GM23338 (cell line): Measurements from ENCODE around the gene RTKN. TPM values are rescaled to one million over a fixed set of nuclear protein-coding genes. Genes with fewer than 3 reads are reported as not detected.

Experiments used
- ATAC-seq: fragments of 200-7000 bp; cut with Tn5 transposase; 3 replicates; pipeline ENCODE4 v1.9.1; 2020
- DNase-seq: peaks from one replicate; pipeline ENCODE4 v3.0.0-alpha.2; 2015; ENCODE audit warnings: low spot score
- H2AFZ ChIP-seq: fragments of 200-600 bp; sonication (generic); 2 replicates; pipeline ENCODE4 v1.8.0; 2016; ENCODE audit warnings: antibody characterized with exemption, mild to moderate bottlenecking, moderate library complexity
- H3F3A ChIP-seq: fragments of 200-600 bp; sonication (generic); replicated peaks from 2 replicates; pipeline ENCODE4 v1.8.0; 2017; ENCODE audit warnings: antibody characterized with exemption, mixed run types, low read depth
- H3K27ac ChIP-seq: fragments of 200-600 bp; sonication (generic); 2 replicates; pipeline ENCODE4 v1.6.1; 2016; ENCODE audit warnings: low read depth
- H3K27me3 ChIP-seq: fragments of 200-600 bp; sonication (generic); 2 replicates; pipeline ENCODE4 v1.8.0; 2016; ENCODE audit warnings: mild to moderate bottlenecking, mixed run types, moderate library complexity; ENCODE audit not compliant: insufficient read depth
- H3K36me3 ChIP-seq: fragments of 200-600 bp; sonication (generic); 2 replicates; pipeline ENCODE4 v1.8.0; 2016; ENCODE audit warnings: mild to moderate bottlenecking; ENCODE audit not compliant: insufficient read depth
- H3K4me1 ChIP-seq: fragments of 200-600 bp; sonication (generic); 2 replicates; pipeline ENCODE4 v1.8.0; 2016; ENCODE audit warnings: mild to moderate bottlenecking, moderate library complexity; ENCODE audit not compliant: insufficient read depth
- H3K4me2 ChIP-seq: fragments of 200-600 bp; sonication (generic); 2 replicates; pipeline ENCODE4 v1.7.1; 2017; ENCODE audit warnings: mixed run types
- H3K4me3 ChIP-seq: fragments of 200-600 bp; sonication (generic); 2 replicates; pipeline ENCODE4 v1.6.1; 2016; ENCODE audit warnings: mixed run types
- H3K79me2 ChIP-seq: fragments of 200-600 bp; sonication (generic); replicated peaks from 2 replicates; pipeline ENCODE4 v1.8.0; 2017; ENCODE audit warnings: mild to moderate bottlenecking; ENCODE audit not compliant: insufficient read depth
- H3K9me2 ChIP-seq: fragments of 200-600 bp; sonication (generic); 2 replicates; pipeline ENCODE4 v1.8.0; 2017; ENCODE audit not compliant: insufficient read depth
- H4K20me1 ChIP-seq: fragments of 200-600 bp; sonication (generic); replicated peaks from 2 replicates; pipeline ENCODE4 v1.8.0; 2017; ENCODE audit warnings: mild to moderate bottlenecking; ENCODE audit not compliant: insufficient read depth
- H3K27ac Mint-ChIP-seq: 2 replicates; pipeline ENCODE4 v1.8.0; 2020; ENCODE audit warnings: inconsistent platforms, mild to moderate bottlenecking, moderate library complexity, mixed read lengths
- H3K27me3 Mint-ChIP-seq: 3 replicates; pipeline ENCODE4 v1.8.0; 2022; ENCODE audit warnings: low read depth, mild to moderate bottlenecking, moderate library complexity, mixed read lengths, inconsistent platforms; ENCODE audit not compliant: insufficient read depth, poor library complexity
- H3K36me3 Mint-ChIP-seq: 3 replicates; pipeline ENCODE4 v1.8.0; 2021; ENCODE audit warnings: low read depth, mild to moderate bottlenecking, inconsistent platforms, moderate library complexity, mixed read lengths
- H3K4me1 Mint-ChIP-seq: 3 replicates; pipeline ENCODE4 v1.8.0; 2020; ENCODE audit warnings: mild to moderate bottlenecking, inconsistent platforms, mixed read lengths
- H3K4me3 Mint-ChIP-seq: 3 replicates; pipeline ENCODE4 v1.8.0; 2021; ENCODE audit warnings: moderate library complexity, mild to moderate bottlenecking, inconsistent platforms, mixed read lengths
- H3K9me3 Mint-ChIP-seq: 3 replicates; pipeline ENCODE4 v1.8.0; 2020; ENCODE audit warnings: moderate library complexity, mild to moderate bottlenecking, inconsistent platforms, mixed read lengths
- CREB1 ChIP-seq: fragments of 250-450 bp; sonication (Bioruptor Pico); IDR thresholded peaks from 2 replicates; pipeline ENCODE4 v1.5.0; 2020; ENCODE audit warnings: low read depth, mild to moderate bottlenecking, moderate library complexity
- CTCF ChIP-seq, 2 experiments: fragments of 200-600 bp in 1 of 2; sonication (generic) in 1 of 2; conservative IDR thresholded peaks; 2 replicates each; pipeline versions ENCODE4 v1.5.1 to v1.6.1; 2016 to 2017; ENCODE audit warnings: antibody characterized with exemption in 2 of 2, low read depth in 2 of 2, mild to moderate bottlenecking in 2 of 2, moderate library complexity in 1 of 2
- ETS1 ChIP-seq: IDR thresholded peaks from 2 replicates; pipeline ENCODE4 v1.6.1; 2016; ENCODE audit warnings: antibody characterized with exemption
- EZH2 ChIP-seq: fragments of 200-600 bp; sonication (generic); IDR thresholded peaks from one replicate; pipeline ENCODE4 v1.8.0; 2017; ENCODE audit warnings: antibody characterized with exemption, mild to moderate bottlenecking, low read depth; ENCODE audit not compliant: unreplicated experiment
- EZH2phosphoT487 ChIP-seq: fragments of 200-600 bp; sonication (generic); IDR thresholded peaks from one replicate; pipeline ENCODE4 v1.8.1; 2018; ENCODE audit warnings: antibody characterized with exemption; ENCODE audit not compliant: unreplicated experiment
- JUNB ChIP-seq: IDR thresholded peaks from one replicate; pipeline ENCODE4 v1.6.1; 2016; ENCODE audit warnings: antibody characterized with exemption; ENCODE audit not compliant: unreplicated experiment
- NANOG ChIP-seq: IDR thresholded peaks from 2 replicates; pipeline ENCODE4 v1.6.1; 2016; ENCODE audit warnings: antibody characterized with exemption, borderline replicate concordance
- POLR2AphosphoS5 ChIP-seq: IDR thresholded peaks from 2 replicates; pipeline ENCODE4 v1.6.1; 2016; ENCODE audit warnings: antibody characterized with exemption, low read depth
- REST ChIP-seq: IDR thresholded peaks from one replicate; pipeline ENCODE4 v1.6.1; 2018; ENCODE audit warnings: antibody characterized with exemption; ENCODE audit not compliant: unreplicated experiment
- STAT1 ChIP-seq: IDR thresholded peaks from one replicate; pipeline ENCODE4 v1.6.1; 2016; ENCODE audit warnings: antibody characterized with exemption; ENCODE audit not compliant: unreplicated experiment
- ZNF114 ChIP-seq: fragments of 250-450 bp; sonication (Bioruptor Pico); IDR thresholded peaks from 2 replicates; pipeline ENCODE4 v1.5.0; 2020; ENCODE audit warnings: mild to moderate bottlenecking, moderate library complexity
- ZNF331 ChIP-seq: fragments of 250-450 bp; sonication (Bioruptor Pico); IDR thresholded peaks from 2 replicates; pipeline ENCODE4 v1.5.0; 2020; ENCODE audit warnings: low read depth, mild to moderate bottlenecking, moderate library complexity
- ZNF462 ChIP-seq: fragments of 250-450 bp; sonication (Bioruptor Pico); IDR thresholded peaks from 2 replicates; pipeline ENCODE4 v1.5.0; 2020; ENCODE audit warnings: mild to moderate bottlenecking, moderate library complexity
- polyA plus RNA-seq: library from polyadenylated mRNA; unstranded; fragments of >200 nt; fragmentation: Nextera tagmentation; extraction: Ambion mirVana; gene quantifications from 2 replicates; pipeline ENCODE4 v1.2.1, GENCODE V29; 2016
- total RNA-seq: library from RNA; depleted of rRNA; stranded (reverse); fragments of >200 nt; shearing (Covaris generic); gene quantifications from 2 replicates; pipeline ENCODE4 v1.2.3, GENCODE V29; 2014

Gene RTKN
- total and polyA plus RNA-seq, 2 experiments from 2014 or later, result 24.5 to 50.0 TPM

GRCh38 chr2:74419345-74419744 is 22.4 kb downstream of the RTKN start:
- Histone ChIP-seq H3K27ac (no peak overlapping the region), H3K79me2 (no peaks in the 10 kb centered on the region), H3K4me1 (peaks cover 13% of the 10 kb centered on the region), H2AFZ (no peak overlapping the region), H4K20me1 (no peaks in the 10 kb centered on the region; the same call in 1 of the 2 replicates), H3K27me3 (peaks cover 37% of the 10 kb centered on the region), H3F3A (peaks cover 8% of the 10 kb centered on the region; the same call in 1 of the 2 replicates), H3K4me2 (no peak overlapping the region), H3K36me3 (no peaks in the 10 kb centered on the region), H3K9me2 (no peaks in the 10 kb centered on the region), H3K4me3 (no peak overlapping the region)
- Mint-ChIP-seq H3K4me1 (peaks cover 23% of the 10 kb centered on the region), H3K4me3 (no peak overlapping the region), H3K27me3 (peaks cover 49% of the 10 kb centered on the region), H3K9me3 (no peaks in the 10 kb centered on the region), H3K27ac (no peak overlapping the region), H3K36me3 (no peaks in the 10 kb centered on the region; the same call in 2 of the 3 replicates)
- TF ChIP-seq NANOG, result no peak
- TF ChIP-seq CREB1 (CRISPR knock-in tag), result no peak
- no peak for TF ChIP-seq EZH2
- TF ChIP-seq ETS1, result no peak
- no peak for TF ChIP-seq ZNF331
- TF ChIP-seq STAT1, result no peak
- no peak for TF ChIP-seq CTCF (conservative IDR thresholded peaks at IDR 0.05; ENCODE audit: low read depth in 2 of 2)
- TF ChIP-seq ZNF462 (CRISPR knock-in tag), result no peak
- no peak for TF ChIP-seq JUNB
- no peak for TF ChIP-seq EZH2phosphoT487
- no peak for TF ChIP-seq ZNF114 (CRISPR knock-in tag)
- no peak for TF ChIP-seq REST
- TF ChIP-seq POLR2AphosphoS5, result no peak
- DNase-seq, result no peak
- no peak for ATAC-seq
